Retinal pigment epithelial cell (primary cell): ENCODE results near the gene INPP4B.

Experiments
- DNase-seq: peaks from one replicate; pipeline ENCODE4 v3.0.0-alpha.2; 2010; ENCODE audit warnings: low read depth
- H3K4me3 ChIP-seq: 2 replicates; pipeline ENCODE4 v1.5.1; 2011; ENCODE audit warnings: mild to moderate bottlenecking, low read length, control low read depth, moderate library complexity
- CTCF ChIP-seq: conservative IDR thresholded peaks from 2 replicates; pipeline ENCODE4 v1.5.1; 2011; ENCODE audit warnings: low read depth, low read length, control low read depth, inconsistent platforms

The INPP4B gene

GRCh38 chr4:142285222-142285583, 560.9 kb downstream of the INPP4B start:
- no peak overlapping the region for H3K4me3 ChIP-seq
- TF ChIP-seq CTCF: no peak
- no peak for DNase-seq

- no peak for TF ChIP-seq CTCF
- H3K4me3 ChIP-seq: no peak overlapping the region
- no peak for DNase-seq
These were observed 561.5 kb downstream of the INPP4B start for GRCh38 chr4:142284402-142285221.

- H3K4me3 ChIP-seq: no peak overlapping the region
- peak; percentile 59 for TF ChIP-seq CTCF
- DNase-seq: no peak
These were observed 563.1 kb downstream of the INPP4B start for GRCh38 chr4:142282870-142283431.

- no peak for DNase-seq
- no peak overlapping the region for H3K4me3 ChIP-seq
- TF ChIP-seq CTCF: no peak
These were observed 564.1 kb downstream of the INPP4B start for GRCh38 chr4:142281999-142282398.

GRCh38 chr4:142278663-142279062, 567.4 kb downstream of the INPP4B start:
- no peak for DNase-seq
- H3K4me3 ChIP-seq: no peak overlapping the region
- no peak for TF ChIP-seq CTCF

GRCh38 chr4:142278171-142278570, 567.9 kb downstream of the INPP4B start:
- no peak overlapping the region for H3K4me3 ChIP-seq
- DNase-seq: no peak
- TF ChIP-seq CTCF: no peak

GRCh38 chr4:142274137-142274536, 572.0 kb downstream of the INPP4B start:
- no peak for TF ChIP-seq CTCF
- no peak for DNase-seq
- no peak overlapping the region for H3K4me3 ChIP-seq
